Forelimb muscle (tissue), 1 donor: ENCODE data around the gene RAB37. TPM values are rescaled to one million over a fixed set of nuclear protein-coding genes. Genes with fewer than 3 reads are reported as not detected.

Experiments used
- DNase-seq: peaks from one replicate; pipeline ENCODE4 v3.0.0-alpha.2; 2013; ENCODE audit warnings: low read depth
- polyA plus RNA-seq: library from polyadenylated mRNA; unstranded; fragments of 120-200 nt; gene quantifications from one replicate; pipeline ENCODE4 v1.2.1, GENCODE V29; 2013; ENCODE audit not compliant: insufficient read length

RAB37 gene
- polyA plus RNA-seq, 1 donor, result 0.90 TPM

DNA sequence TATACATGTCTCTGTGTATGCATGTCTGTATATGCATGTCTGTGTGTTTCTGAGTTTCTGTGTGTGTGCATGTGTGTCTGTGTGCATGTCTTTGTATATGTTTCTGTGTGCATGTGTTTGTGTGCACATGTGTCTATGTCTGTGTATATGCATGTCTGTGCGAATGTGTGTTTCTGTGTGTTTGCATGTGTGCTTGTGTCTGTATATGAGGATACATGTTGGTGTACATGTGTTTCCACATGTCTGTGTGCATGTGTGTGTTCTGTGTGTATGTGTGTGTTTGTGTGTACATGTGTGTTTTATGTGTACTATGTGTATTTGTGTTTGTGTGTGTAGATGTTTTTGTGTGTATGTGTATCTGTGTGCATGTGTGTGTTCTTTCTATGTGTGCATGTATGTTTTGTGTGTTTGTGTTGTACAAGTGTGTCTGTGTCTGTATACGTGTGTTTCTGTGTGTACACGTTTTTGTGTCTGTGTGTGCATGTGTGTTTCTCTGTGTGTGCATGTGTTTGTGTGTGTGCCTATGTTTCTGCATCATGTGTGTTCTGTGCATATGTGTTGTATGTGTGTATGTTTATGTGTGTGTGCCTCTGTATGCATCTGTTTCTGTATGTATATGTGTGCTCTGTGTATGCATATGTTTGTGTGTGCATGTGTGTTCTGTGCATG lies 8.9 kb upstream of the RAB37 start:
- DNase-seq, result no peak

- DNase-seq, result no peak
Observed at GRCh38 chr17:74728702-74729075, 8.4 kb upstream of the RAB37 start.

GRCh38 chr17:74729368-74729767 lies 7.7 kb upstream of the RAB37 start:
- no peak for DNase-seq

- no peak for DNase-seq
Observed at GRCh38 chr17:74729866-74730265, 7.2 kb upstream of the RAB37 start.

- no peak for DNase-seq
Observed at GRCh38 chr17:74730491-74731346, 6.3 kb upstream of the RAB37 start.

- no peak for DNase-seq
Observed at GRCh38 chr17:74731347-74731605, 5.8 kb upstream of the RAB37 start.

- DNase-seq, result no peak
Observed at GRCh38 chr17:74732042-74732867, 4.8 kb upstream of the RAB37 start.

DNA sequence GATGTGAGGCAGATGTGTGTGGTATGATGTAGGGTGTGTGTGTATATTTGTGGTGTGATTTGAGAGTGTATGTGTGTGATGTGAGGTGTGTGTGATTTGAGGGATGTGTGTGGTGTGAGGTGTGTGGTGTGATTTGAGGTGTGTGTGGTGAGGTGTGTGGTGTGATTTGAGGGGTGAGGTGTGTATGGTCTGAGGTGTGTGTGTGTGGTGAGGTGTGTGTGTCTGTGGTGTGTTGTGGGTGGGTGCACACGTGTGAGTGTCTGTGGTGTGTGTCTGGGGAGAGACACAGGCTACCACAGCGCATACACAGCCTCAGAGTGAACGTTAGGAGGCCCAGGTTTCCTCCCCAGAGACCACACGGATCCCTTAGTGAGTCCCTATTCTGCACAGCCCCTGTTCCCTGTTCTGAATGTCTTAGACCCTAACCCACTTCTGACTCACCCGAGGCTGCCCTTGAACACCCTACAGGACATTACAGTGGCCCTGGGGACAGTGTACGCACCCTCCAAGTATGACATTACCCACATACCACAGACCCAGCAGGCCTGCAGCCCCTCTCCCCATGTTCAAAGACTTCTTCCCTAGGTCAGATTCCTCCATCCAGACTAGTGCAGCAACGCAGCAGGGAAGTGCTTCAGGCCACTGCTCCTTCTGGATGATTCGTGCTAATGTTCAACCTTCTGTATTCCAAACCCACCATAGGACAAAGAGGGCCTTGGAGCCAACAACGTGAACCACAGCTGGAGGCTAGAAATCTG lies 3.5 kb upstream of the RAB37 start:
- no peak for DNase-seq

DNA sequence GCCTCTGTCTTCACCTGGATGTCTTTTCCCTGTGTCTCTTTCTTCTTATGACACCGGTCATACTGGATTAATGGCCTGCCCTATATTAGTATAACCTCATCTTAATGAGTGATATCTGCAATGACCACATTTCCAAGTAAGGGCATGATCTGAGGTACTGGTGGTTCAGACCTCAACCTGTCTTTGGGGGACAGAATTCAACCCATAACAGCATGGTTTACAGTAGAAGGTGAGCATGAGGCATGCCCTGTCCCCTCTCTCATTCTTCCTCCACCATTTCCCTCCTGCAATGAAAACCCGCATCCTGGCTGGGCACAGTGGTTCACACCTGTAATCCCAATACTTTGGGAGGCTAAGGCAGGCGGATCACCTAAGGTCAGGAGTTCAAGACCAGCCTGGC lies 2.8 kb upstream of the RAB37 start:
- no peak for DNase-seq

DNA sequence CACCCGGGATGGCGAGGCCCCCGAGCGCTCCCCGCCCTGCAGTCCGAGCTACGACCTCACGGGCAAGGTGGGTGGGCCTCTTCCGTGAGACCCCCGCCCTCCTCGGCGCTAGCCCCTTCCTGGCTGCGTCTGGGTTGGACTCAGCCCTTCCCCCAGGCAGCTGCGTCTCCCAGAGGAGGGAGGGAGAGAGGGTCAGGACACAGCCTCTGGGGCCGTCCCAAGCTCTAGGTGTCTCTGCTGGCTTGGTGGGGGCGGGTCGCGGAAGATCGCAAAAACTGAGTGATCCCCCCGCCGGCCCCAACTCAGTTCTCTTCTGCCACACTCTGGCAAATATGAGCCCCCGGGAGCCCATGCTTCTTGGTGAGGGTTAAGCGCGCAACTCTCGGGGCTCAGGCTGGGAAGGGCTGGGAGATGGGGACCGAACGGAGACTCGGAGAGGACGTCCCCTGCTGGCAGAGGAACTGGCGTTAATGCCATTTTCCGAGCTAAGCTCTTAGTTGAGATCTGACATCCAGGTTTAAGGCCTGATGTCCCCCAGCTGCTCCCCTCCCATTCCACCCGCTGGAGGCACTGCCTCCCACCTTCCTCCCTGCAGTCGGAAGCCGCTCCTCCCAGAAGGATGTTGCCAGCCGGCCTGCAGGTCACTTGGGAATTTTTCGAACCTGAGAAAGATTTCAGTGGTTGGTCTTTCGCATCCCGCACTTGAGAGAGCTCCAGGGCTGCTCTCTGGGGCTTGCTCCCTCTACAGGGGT lies 419 bp downstream of the RAB37 start:
- no peak for DNase-seq

DNA sequence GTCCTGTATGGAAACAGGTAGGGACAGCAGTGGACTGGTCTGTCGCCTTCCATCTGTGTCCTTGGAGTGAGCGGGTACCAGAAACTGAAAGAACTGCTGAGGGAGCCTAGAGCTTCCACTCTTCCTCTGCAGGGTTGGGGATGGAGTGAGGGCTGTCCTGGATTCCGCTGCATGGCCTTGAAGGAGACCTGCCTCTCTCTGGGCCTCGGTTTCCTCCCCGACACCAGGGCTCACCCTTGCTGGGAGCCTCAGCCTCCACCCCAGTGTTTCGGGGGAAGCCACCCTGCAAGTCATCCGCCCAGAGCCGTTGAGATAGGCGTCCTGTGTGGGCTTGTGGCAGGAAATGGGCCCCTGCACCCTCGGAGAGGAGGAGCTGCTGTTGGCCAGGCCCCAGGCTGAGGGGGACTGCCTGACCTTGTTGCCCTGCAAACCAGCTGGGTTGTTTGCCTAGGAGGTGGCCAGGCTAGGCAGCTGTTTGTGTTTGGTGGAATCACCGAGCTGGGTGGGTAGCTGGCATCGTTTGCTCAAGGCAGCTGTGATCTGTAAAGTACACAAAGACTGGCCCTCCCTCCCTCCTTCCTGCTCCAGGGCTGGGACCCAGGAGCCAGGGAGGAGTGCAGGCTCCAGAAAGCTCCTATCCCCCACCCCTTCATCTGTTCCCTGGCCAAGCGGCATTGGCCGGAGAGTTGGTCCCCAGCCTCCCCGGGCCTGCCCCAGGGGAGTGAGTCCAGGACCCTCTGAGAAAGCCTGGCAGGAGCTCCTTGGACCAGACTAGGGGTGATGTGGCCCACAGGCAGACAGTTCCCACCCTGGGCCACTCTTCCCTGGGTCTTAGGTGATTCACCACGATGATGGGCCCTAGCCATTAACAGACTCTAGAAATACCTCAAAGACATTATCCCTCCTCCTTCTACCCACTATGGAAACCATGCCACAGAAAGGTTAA lies 1.3 kb downstream of the RAB37 start:
- no peak for DNase-seq

GRCh38 chr17:74739227-74739831 lies 2.3 kb downstream of the RAB37 start:
- DNase-seq, result no peak

GRCh38 chr17:74740173-74740572 lies 3.1 kb downstream of the RAB37 start:
- no peak for DNase-seq

GRCh38 chr17:74740641-74741387 lies 3.8 kb downstream of the RAB37 start:
- DNase-seq, result no peak

DNA sequence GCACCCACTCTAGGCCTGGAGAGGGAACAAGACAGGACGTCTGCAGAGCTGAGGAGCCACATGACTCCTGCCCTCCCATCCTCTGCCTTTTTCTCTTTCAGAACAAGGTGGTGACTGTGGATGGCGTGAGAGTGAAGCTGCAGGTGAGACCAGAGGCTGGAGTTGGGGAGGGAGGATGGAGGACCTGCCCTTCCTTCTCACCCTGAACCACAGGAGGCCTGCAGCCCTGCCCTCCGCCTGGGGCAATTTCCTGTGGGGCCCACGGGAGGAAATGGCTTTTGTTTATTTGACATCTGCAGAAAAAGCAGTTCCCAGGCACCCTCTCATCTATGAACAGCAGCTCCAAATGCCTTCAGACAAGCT lies 5.1 kb downstream of the RAB37 start:
- no peak for DNase-seq

- DNase-seq, result no peak
Observed at GRCh38 chr17:74742978-74743545, 6.0 kb downstream of the RAB37 start.

GRCh38 chr17:74743755-74744154 lies 6.7 kb downstream of the RAB37 start:
- no peak for DNase-seq

- DNase-seq, result no peak
Observed at GRCh38 chr17:74744349-74744713, 7.3 kb downstream of the RAB37 start.
